ENCODE measurements around the gene ADGRG4.
"Not testable (repeated sequence)": the region's sequence is repeated elsewhere in the genome, so short reads cannot be mapped to it uniquely, and the experiment has no call there.

ADGRG4 gene

GRCh38 chrX:136386173-136386572, 85.4 kb downstream of the ADGRG4 start:
- no peak for DNase-seq (ENCODE audit: low read depth)

GRCh38 chrX:136386826-136387225, 86.1 kb downstream of the ADGRG4 start:
- DNase-seq (ENCODE audit: low read depth) = no peak

DNA sequence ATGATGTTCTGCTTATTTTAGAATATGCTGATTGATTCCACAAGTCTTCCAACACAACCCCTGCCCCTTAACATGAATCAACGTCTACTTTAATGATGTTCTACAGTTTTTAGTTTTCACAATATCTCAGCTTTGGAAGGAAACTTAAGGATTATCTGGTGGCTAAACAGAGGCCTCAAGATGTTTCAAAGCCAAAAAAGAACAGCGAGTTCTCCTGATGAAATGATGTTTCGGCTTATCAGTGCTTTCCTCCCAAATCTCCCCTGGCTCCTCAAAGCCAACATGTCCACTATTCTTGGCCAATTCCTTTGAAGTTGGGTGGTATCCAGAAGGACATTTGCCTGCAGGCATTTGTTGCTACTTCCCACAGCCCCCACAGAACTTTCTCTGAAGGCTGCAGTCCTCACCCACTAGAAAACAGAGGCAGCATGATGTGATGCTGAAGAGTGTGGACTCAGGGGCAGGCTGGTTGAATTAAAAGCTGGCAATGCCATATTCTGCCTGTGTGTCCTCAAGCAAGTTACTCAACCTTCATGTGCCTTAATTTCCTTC, 87.3 kb downstream of the ADGRG4 start:
- DNase-seq (ENCODE audit: low read depth) = no peak

GRCh38 chrX:136390921-136391320, 90.2 kb downstream of the ADGRG4 start:
- DNase-seq (ENCODE audit: low read depth) = no peak

- no peak for DNase-seq (ENCODE audit: low read depth)
These were observed 94.5 kb downstream of the ADGRG4 start for GRCh38 chrX:136395271-136395670.

DNA sequence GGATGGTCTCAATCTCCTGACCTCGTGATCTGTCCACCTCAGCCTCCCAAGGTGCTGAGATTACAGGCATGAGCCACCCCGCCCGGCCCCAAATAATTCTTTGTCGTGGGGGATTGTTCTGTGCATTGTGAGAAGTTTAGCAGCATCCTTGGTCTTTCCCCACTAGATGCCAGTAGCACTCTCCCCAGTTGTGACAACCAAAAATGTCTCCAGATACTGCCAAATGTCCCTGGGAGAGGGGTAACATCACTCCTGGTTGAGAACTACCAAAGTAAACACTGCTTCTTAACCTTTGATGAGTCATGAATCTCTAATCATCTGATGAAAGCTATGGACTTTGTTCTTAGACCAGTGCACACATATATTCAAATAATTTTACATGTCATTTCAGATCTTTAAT, 96.2 kb downstream of the ADGRG4 start:
- no peak for DNase-seq (ENCODE audit: low read depth)

GRCh38 chrX:136405126-136405525, 104.4 kb downstream of the ADGRG4 start:
- no peak for DNase-seq (ENCODE audit: low read depth)

- no peak for DNase-seq (ENCODE audit: low read depth)
These were observed 117.0 kb downstream of the ADGRG4 start for GRCh38 chrX:136417806-136418205.

GRCh38 chrX:136421338-136421737, 120.6 kb downstream of the ADGRG4 start:
- DNase-seq (ENCODE audit: low read depth) = no peak

- DNase-seq (ENCODE audit: low read depth) = no peak
These were observed 123.0 kb downstream of the ADGRG4 start for GRCh38 chrX:136423724-136424123.

DNA sequence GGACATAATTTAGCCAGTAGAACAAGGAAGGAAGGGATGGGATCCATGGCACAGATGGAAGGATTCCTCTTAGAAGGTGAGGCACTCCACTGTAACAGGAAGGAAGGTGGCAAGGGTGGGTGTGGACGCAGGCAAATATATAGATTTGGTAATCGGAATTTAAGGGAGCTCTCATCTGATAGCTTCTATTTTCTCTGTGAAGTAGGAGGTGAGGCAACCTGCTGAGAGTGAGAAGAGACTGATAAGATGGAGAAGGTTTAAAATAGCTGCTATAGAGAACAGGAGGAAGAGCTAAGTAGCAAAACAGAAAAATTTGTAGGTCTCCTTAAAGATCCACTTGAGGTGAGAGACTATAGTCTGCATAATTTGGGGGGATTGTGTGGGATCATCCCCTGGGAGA, 125.2 kb downstream of the ADGRG4 start:
- DNase-seq (ENCODE audit: low read depth) = no peak

- no peak for DNase-seq (ENCODE audit: low read depth)
These were observed 130.9 kb downstream of the ADGRG4 start for GRCh38 chrX:136431625-136432024.

- no peak for DNase-seq (ENCODE audit: low read depth)
These were observed 137.0 kb downstream of the ADGRG4 start for GRCh38 chrX:136437774-136438173.

DNA sequence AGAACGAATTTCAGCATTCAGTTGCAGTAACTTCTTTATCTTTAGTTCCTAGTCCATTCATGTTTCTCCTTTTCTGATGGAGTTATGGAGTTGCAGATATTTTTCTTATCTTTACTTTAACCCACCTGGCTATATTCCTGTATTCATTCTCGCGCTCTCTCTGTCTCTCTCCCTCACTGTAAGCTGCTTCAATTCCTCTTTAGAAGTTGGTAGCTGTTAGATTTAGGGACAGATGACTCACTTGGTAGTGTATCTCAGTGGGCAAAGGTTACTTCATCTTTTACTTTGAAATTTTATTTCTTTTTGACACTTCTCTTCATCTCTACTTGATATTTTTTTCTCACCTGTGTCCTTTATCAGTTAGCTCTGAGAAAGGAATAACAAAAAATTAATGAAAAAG, 137.4 kb downstream of the ADGRG4 start:
- DNase-seq (ENCODE audit: low read depth) = no peak

DNA sequence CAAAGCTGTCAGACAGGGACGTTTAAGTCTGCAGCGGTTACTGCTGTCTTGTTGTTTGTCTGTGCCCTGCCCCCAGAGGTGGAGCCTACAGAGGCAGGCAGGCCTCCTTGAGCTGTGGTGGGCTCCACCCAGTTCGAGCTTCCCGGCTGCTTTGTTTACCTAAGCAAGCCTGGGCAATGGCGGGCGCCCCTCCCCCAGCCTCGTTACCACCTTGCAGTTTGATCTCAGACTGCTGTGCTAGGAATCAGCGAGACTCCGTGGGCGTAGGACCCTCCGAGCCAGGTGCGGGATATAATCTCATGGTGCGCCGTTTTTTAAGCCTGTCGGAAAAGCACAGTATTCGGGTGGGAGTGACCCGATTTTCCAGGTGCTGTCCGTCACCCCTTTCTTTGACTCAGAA, 144.9 kb downstream of the ADGRG4 start:
- not testable (repeated sequence) for DNase-seq (ENCODE audit: low read depth)

DNA sequence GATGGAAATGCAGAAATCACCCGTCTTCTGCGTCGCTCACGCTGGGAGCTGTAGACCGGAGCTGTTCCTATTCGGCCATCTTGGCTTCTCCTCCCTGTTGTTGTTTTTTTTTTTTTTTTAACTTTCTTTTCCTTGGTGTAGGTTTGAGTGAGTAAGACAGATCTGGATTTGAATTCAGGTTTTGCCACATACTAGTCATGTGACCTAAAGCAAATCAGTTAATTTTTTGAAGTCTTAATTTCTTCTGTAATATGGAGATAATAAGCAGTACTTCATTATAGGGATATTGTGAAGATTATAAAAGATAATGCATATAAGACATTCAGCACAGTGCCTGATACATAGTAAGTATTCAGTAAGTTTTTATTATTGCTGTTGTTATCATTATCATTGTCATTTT, 145.4 kb downstream of the ADGRG4 start:
- DNase-seq (ENCODE audit: low read depth) = no peak

- no peak for DNase-seq (ENCODE audit: low read depth)
These were observed 146.5 kb downstream of the ADGRG4 start for GRCh38 chrX:136447308-136447707.

GRCh38 chrX:136447968-136448367, 147.2 kb downstream of the ADGRG4 start:
- DNase-seq (ENCODE audit: low read depth) = no peak

GRCh38 chrX:136450050-136450830, 149.5 kb downstream of the ADGRG4 start:
- no peak for DNase-seq (ENCODE audit: low read depth)

GRCh38 chrX:136452614-136453013, 151.9 kb downstream of the ADGRG4 start:
- DNase-seq (ENCODE audit: low read depth) = no peak

GRCh38 chrX:136453114-136453513, 152.4 kb downstream of the ADGRG4 start:
- no peak for DNase-seq (ENCODE audit: low read depth)

DNA sequence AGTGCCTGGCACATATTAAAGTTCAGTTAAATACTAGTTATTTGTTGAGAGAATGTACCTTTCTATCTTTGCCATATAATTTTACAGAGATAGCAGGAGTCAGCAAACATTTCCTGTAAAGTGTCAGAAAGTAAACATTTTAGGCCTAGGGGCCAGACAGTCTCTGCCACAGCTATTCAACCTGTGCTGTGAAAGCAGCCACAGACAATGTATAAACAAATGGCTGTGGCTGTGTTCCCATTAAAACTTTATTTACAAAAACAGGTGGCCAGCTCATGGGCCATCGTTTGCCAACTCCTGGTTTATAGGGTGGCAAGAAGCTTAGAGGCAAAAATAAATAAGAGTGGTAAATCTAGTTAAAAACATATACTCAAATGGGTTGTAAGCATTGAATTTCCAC, 153.0 kb downstream of the ADGRG4 start:
- no peak for DNase-seq (ENCODE audit: low read depth)

DNA sequence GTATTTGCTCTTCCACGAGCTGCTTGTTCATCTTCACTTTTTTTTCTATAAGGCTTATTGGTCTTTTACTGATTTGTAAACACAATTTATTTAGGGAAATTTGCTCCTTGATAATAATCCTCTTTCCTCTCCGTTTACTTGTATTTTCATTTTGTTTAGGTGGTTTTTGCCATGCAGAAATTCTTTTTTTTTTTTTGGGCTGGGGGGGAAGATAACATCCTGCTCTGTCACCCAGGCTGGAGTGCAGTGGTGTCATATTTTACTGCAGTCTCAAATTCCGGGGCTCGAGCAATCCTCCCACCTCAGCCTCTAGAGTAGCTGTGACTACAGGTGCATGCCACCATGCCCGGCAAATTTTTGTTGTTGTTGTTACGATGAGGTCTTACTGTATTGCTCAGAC, 155.4 kb downstream of the ADGRG4 start:
- no peak for DNase-seq (ENCODE audit: low read depth)

DNA sequence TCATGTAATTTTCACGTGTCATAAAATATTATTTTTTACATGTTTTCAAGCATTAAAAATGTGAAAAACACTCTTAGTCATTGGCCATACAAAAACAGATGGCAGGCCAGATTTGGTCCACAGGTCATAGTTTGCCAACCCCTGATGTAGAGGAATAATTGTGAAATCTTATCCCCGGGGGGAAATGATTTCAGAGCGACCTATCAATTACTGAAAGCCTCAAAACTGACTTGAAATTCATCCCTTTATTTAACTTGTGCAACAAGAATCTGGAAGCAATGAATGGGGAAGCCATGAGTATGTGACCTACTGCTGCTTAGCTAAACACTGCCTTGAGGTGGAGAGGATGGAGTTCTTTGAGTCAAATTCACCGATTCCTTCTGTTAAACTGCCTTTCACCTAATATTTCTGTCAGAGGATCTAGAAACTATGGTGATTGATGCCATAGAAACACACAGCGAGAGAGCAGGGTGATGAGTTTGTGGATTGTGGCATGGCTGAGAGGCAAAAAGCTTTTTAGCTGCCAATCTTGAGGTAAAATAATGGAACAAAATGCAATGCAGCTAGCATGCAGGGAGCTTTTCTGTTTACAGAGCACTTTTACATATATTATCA, 156.6 kb downstream of the ADGRG4 start:
- DNase-seq (ENCODE audit: low read depth) = no peak

Measured in amniotic epithelial cell (primary cell).